Coronary artery (tissue), 2 donors: ENCODE data around the gene CX3CR1.

Experiments used
- DNase-seq: peaks from one replicate; pipeline ENCODE4 v3.0.0-alpha.2; 2017; ENCODE audit warnings: low spot score
- H3K27ac ChIP-seq, 2 donors: fragments of 200-600 bp; sonication (generic); one replicate each; pipeline ENCODE4 v1.5.1; 2016 to 2019
- H3K4me3 ChIP-seq: fragments of 200-600 bp; sonication (generic); 2 replicates; pipeline ENCODE4 v1.5.1; 2016; ENCODE audit warnings: mild to moderate bottlenecking, moderate library complexity
- CTCF ChIP-seq: fragments of 200-600 bp; sonication (generic); IDR thresholded peaks from one replicate; pipeline ENCODE4 v1.5.1; 2019; ENCODE audit warnings: antibody characterized with exemption

CX3CR1 gene

GRCh38 chr3:39275963-39276593 lies 3.8 kb downstream of the CX3CR1 start:
- DNase-seq: no peak
- H3K4me3 ChIP-seq: no peak overlapping the region

GRCh38 chr3:39275052-39275451 lies 4.8 kb downstream of the CX3CR1 start:
- no peak for TF ChIP-seq CTCF
- DNase-seq: no peak
- Histone ChIP-seq H3K27ac (no peak overlapping the region), H3K4me3 (no peak overlapping the region)

More at GRCh38 chr3:39275963-39276593, 3.8 kb downstream of the CX3CR1 start:
- H3K27ac ChIP-seq: no peak overlapping the region
- no peak for TF ChIP-seq CTCF

- Histone ChIP-seq H3K27ac (no peak overlapping the region), H3K4me3 (no peak overlapping the region)
- no peak for TF ChIP-seq CTCF
- peak; percentile 28 for DNase-seq
Observed at GRCh38 chr3:39273119-39273518, 6.7 kb downstream of the CX3CR1 start.

GRCh38 chr3:39272191-39272590 lies 7.6 kb downstream of the CX3CR1 start:
- no peak overlapping the region for H3K27ac ChIP-seq
- TF ChIP-seq CTCF: no peak
- H3K4me3 ChIP-seq: no peak overlapping the region
- DNase-seq: no peak

GRCh38 chr3:39271363-39271914 lies 8.4 kb downstream of the CX3CR1 start:
- no peak for DNase-seq
- TF ChIP-seq CTCF: no peak
- no peak overlapping the region for H3K27ac ChIP-seq
- no peak overlapping the region for H3K4me3 ChIP-seq

- no peak for DNase-seq
- no peak for TF ChIP-seq CTCF
- no peak overlapping the region for H3K27ac ChIP-seq
- H3K4me3 ChIP-seq: no peak overlapping the region
Observed at GRCh38 chr3:39269528-39269927, 10.3 kb downstream of the CX3CR1 start.

GRCh38 chr3:39268549-39268900 lies 11.3 kb downstream of the CX3CR1 start:
- DNase-seq: no peak
- H3K4me3 ChIP-seq: no peak overlapping the region
- peak overlapping the region in 1 of 2 donors; percentile 5 for H3K27ac ChIP-seq
- TF ChIP-seq CTCF: no peak
